A673 (cell line): ENCODE results near the gene NCAPH2. TPM values are rescaled to one million over a fixed set of nuclear protein-coding genes. Genes with fewer than 3 reads are reported as not detected.

Experiments
- BruUV-seq: library from RNA; stranded (reverse); fragments of 400-500 nt; replicated peaks from 2 replicates; lab custom pipeline; 2021; lab: Mats Ljungman, UMichigan
- CTCF ChIA-PET: fragments of 300-600 bp; sonication (Branson Sonifier 250); formaldehyde crosslinking; loops from one replicate; lab custom pipeline; 2022; ENCODE audit warnings: antibody characterized with exemption; lab: Charles Lee
- POLR2A ChIA-PET: fragments of 300-600 bp; sonication (Branson Sonifier 250); formaldehyde crosslinking; loops from one replicate; lab custom pipeline; 2022; ENCODE audit warnings: antibody characterized with exemption; ENCODE audit not compliant: low non-redundant PET; lab: Charles Lee
- DNase-seq: peaks from one replicate; pipeline ENCODE4 v3.0.0-alpha.2; 2015; ENCODE audit warnings: low spot score
- H3K27ac ChIP-seq: fragments of 200-600 bp; sonication (generic); 2 replicates; pipeline ENCODE4 v1.5.1; 2016; ENCODE audit warnings: mixed run types, low read depth, mild to moderate bottlenecking, mixed read lengths, antibody characterized with exemption, low read length; ENCODE audit not compliant: poor library complexity, severe bottlenecking
- H3K27me3 ChIP-seq: fragments of 200-600 bp; sonication (generic); replicated peaks from 2 replicates; pipeline ENCODE4 v1.6.1; 2017; ENCODE audit warnings: mixed run types, low read depth, mild to moderate bottlenecking, mixed read lengths, antibody characterized with exemption, low read length; ENCODE audit not compliant: insufficient read depth, poor library complexity
- H3K36me3 ChIP-seq: fragments of 200-600 bp; sonication (generic); 2 replicates; pipeline ENCODE4 v1.6.1; 2016; ENCODE audit warnings: mixed run types, mild to moderate bottlenecking, mixed read lengths, antibody characterized with exemption, low read length; ENCODE audit not compliant: insufficient read depth, poor library complexity, severe bottlenecking
- H3K4me1 ChIP-seq: fragments of 200-600 bp; sonication (generic); 2 replicates; pipeline ENCODE4 v1.6.1; 2017; ENCODE audit warnings: mixed run types, mild to moderate bottlenecking, mixed read lengths, antibody characterized with exemption, low read length; ENCODE audit not compliant: insufficient read depth, poor library complexity, severe bottlenecking
- H3K4me3 ChIP-seq: fragments of 200-600 bp; sonication (generic); 2 replicates; pipeline ENCODE4 v1.5.1; 2016; ENCODE audit warnings: low read depth, mixed run types, mild to moderate bottlenecking, mixed read lengths, low read length; ENCODE audit not compliant: poor library complexity, severe bottlenecking
- H3K9me3 ChIP-seq: fragments of 200-600 bp; sonication (generic); 2 replicates; pipeline ENCODE4 v1.6.1; 2016; ENCODE audit warnings: mixed run types, low read depth, mild to moderate bottlenecking, mixed read lengths, antibody characterized with exemption, low read length; ENCODE audit not compliant: poor library complexity, severe bottlenecking
- CTCF ChIP-seq: fragments of 300-800, 200-600 bp; sonication (generic); conservative IDR thresholded peaks from 2 replicates; pipeline ENCODE4 v1.5.1; 2017; ENCODE audit warnings: low read depth, mild to moderate bottlenecking, antibody characterized with exemption, low read length, moderate library complexity, mixed read lengths
- EZH2 ChIP-seq: fragments of 200-600 bp; sonication (generic); IDR thresholded peaks from 2 replicates; pipeline ENCODE4 v1.6.1; 2017; ENCODE audit warnings: borderline replicate concordance, low read depth, mild to moderate bottlenecking, mixed read lengths, antibody characterized with exemption, low read length; ENCODE audit not compliant: poor library complexity, severe bottlenecking
- intact Hi-C: fragments of 100-400 bp; cut with micrococcal nuclease; formaldehyde crosslinking; loops from one replicate; pipeline ENCODE4 v1.10.0; 2022; ENCODE audit not compliant: unreplicated experiment
- total RNA-seq: library from RNA; stranded (reverse); gene quantifications from 2 replicates; pipeline ENCODE4 v1.2.3, GENCODE V29; 2021

The NCAPH2 gene
- total RNA-seq, 1 experiment from 2014 or later, result 135 TPM

- ChIA-PET CTCF (interaction anchor here (1.4 kb wide), 1 partner anchor 9 kb away, joined by 13 read pairs; the partner anchor contains the start of gene SCO2), POLR2A (no interaction called here)
- TF ChIP-seq CTCF (no peak), EZH2 (no peak)
- Histone ChIP-seq H3K9me3 (no peaks in the 10 kb centered on the region), H3K4me3 (no peak overlapping the region), H3K27me3 (peaks cover 18% of the 10 kb centered on the region), H3K36me3 (no peaks in the 10 kb centered on the region), H3K27ac (no peak overlapping the region), H3K4me1 (peaks cover 23% of the 10 kb centered on the region)
- BruUV-seq, result no TSS peak
- intact Hi-C loops, result no loop called here
- no peak for DNase-seq
These were observed 27.1 kb downstream of the NCAPH2 start for GRCh38 chr22:50535113-50535512.

- POLR2A ChIA-PET, result interaction anchor here (0.7 kb wide), 1 partner anchor 181 kb away, joined by 9 read pairs; no protein-coding TSS in a partner anchor
These were observed 28.2 kb downstream of the NCAPH2 start for GRCh38 chr22:50536226-50536625.

GRCh38 chr22:50537765-50538164, 29.7 kb downstream of the NCAPH2 start:
- Histone ChIP-seq H3K9me3 (no peaks in the 10 kb centered on the region), H3K27ac (no peak overlapping the region), H3K4me3 (no peak overlapping the region), H3K36me3 (no peaks in the 10 kb centered on the region), H3K4me1 (peaks cover 20% of the 10 kb centered on the region), H3K27me3 (no peaks in the 10 kb centered on the region)
- TF ChIP-seq EZH2, result no peak
- TF ChIP-seq CTCF, result no peak
- intact Hi-C loops, result no loop called here
- ChIA-PET CTCF (interaction anchor here (4.1 kb wide), 1 partner anchor 12 kb away, joined by 19 read pairs; the partner anchor contains the start of gene SCO2), POLR2A (no interaction called here)
- DNase-seq, result no peak
- no TSS peak for BruUV-seq

More at GRCh38 chr22:50536226-50536625, 28.2 kb downstream of the NCAPH2 start:
- no peak overlapping the region for H3K27ac ChIP-seq
- intact Hi-C loops, result no loop called here
- H3K27me3 ChIP-seq, result peaks cover 7% of the 10 kb centered on the region
- TF ChIP-seq CTCF, result no peak
- TF ChIP-seq EZH2, result no peak
- H3K36me3 ChIP-seq, result no peaks in the 10 kb centered on the region
- no TSS peak for BruUV-seq
- peaks cover 20% of the 10 kb centered on the region for H3K4me1 ChIP-seq
- H3K4me3 ChIP-seq, result no peak overlapping the region
- no peak for DNase-seq
- CTCF ChIA-PET, result interaction anchor here (0.6 to 1.4 kb wide), 2 partner anchors 11 to 84 kb away, joined by 5 to 13 read pairs; partner anchors contain the start of gene SCO2
- no peaks in the 10 kb centered on the region for H3K9me3 ChIP-seq
